ENCODE measurements around the gene NSUN5. TPM values are rescaled to one million over a fixed set of nuclear protein-coding genes. Genes with fewer than 3 reads are reported as not detected.
"Not testable (repeated sequence)": the region's sequence is repeated elsewhere in the genome, so short reads cannot be mapped to it uniquely, and the experiment has no call there.

The NSUN5 gene
- total RNA-seq, 1 donor from 2014 or later: 9.4 TPM

DNA sequence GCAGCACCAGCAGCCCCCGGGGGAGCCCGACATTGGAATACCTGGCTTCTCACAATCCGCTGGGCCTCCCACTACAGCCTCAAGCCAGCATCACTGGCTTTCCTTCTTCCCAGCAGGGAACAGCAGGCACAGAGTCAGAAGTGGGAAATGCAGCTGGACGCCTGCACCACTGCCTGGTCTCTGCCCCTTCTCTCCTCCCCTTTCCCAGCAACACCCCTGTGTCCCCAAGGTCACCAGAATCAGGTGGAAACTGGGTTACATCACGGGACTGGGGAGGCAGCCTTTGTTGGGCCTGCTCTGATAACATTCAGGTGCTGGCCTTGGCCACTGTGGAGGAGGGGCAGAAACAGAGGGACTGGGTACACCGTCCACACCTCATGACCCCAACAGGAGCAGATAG, 16.8 kb upstream of the NSUN5 start:
- DNase-seq: not testable (repeated sequence)

DNA sequence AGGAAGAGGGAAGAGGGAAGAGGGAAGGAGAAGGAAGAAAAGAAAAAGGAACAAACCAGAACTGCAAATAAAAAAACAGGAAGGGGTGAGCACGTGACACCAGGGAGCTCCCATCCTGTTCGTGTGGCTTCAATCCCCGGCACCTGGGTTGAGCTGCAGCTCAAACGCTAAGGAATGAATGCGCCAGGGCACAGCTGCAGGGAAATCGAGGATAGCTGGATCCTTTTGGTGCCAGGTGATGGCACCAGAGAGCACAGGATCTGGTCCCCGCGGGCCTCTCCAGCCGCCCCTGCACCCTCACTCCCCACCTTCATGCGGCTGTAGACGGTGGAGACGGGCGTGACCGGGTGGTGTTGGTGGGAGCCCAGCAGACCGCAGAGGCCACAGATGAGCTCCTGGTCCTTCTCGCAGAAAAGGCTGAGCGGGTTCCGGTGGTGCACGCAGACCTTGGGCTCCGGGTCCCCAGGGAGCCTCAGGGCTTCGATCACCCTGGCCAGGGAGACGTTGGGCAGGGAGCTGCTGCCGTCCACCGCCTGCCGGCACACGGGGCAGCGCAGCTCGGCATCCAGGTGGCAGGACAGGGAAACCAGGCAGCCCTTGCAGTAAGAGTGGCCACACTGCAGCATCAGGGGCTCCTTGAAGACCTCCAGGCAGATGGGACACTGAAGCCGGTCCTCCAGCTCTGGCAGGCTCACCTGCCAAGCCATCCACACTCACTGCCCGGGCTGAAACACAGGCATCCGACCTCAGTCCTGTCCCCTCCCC, 15.6 kb upstream of the NSUN5 start:
- DNase-seq: peak; percentile 11

DNA sequence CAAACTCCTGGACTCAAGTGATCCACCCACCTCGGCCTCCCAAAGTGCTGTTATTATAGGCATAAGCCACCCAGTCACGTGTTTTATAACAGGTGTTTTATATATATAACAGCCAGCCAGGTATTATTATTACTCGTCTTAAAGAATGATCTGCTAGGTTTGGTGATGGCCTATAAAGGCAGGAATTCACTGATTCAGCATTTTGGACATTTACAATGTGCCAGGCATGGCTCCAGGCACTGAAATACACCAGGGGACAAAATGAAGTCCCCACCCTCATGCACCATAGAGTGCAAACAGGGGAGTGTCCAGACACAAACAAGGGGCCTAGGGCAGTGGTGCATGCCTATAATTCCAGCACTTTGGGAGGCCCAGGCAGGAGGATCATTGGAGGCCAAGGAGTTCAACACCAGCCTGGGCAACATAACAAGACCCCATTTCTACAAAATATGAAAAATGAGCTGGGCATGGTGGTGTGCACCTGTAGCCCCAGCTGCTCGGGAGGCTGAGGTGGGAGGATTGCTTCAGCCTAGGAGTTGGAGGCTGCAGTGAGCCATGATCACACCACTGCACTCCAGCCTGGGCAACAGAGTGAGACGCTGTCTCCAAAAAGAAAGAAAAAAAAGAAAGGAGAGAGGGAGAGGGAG, 14.9 kb upstream of the NSUN5 start:
- DNase-seq: not testable (repeated sequence)

DNA sequence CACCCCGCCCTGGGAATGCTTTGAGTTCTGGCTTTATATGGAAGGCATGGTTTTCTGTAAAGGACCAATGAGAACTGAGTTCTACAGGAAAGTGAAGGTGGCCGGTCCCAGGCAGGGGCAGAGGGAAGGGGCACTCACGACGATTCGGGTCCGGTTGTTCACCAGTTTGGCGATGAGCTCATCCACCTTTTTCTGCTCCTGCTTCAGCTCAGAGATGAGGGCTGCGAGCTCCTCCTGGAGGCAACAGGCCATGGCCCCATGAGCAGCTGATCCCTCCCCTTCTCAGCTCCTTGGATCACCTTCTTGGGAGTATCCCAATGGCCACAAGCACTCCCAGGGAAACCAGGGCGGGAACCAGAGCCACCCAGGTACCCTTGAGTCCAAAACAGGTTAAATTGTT, 11.4 kb upstream of the NSUN5 start:
- not testable (repeated sequence) for DNase-seq

DNA sequence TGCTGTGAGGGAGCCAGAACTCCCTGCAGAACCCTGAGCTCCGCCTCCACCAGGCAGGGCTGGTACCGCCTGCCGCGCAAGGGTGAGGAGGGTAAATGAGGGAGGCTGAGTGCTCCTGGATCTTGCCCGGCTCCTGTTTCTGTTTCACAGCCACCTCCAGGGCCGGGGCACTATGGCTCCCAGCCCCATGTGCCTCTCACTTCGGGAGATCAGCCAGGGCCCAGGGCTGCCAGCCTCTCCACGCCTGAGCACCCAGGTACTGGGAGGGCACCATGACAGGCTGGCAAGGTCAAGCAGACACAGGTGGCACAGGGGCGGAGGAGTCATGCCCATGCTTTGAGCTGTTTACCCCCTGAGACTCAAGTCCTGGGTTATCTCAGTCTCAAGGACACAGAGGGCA, 10.9 kb upstream of the NSUN5 start:
- DNase-seq: not testable (repeated sequence)

GRCh38 chr7:73318656-73319204, 10.1 kb upstream of the NSUN5 start:
- not testable (repeated sequence) for DNase-seq

- no peak for DNase-seq
Measured at GRCh38 chr7:73316521-73316920, 7.9 kb upstream of the NSUN5 start.

DNA sequence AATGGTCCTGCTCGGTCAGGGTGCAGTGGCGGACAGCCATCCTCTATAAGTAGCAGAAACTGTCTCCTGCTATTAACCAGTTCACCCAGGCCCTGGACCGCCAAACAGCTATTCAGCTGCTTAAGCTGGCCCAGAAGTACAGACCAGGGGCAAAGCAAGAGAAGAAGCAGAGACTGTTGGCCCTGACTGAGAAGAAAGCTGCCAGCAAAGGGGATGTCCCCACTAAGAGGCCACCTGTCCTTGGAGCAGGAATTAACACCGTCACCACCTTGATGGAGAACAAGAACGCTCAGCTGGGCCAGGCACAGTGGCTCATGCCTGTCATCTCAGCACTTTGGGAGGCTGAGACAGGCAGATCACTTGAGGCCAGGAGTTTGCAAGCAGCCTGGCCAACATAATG, 5.6 kb upstream of the NSUN5 start:
- no peak for DNase-seq

- no peak for DNase-seq
Measured at GRCh38 chr7:73313521-73313906, 4.9 kb upstream of the NSUN5 start.

DNA sequence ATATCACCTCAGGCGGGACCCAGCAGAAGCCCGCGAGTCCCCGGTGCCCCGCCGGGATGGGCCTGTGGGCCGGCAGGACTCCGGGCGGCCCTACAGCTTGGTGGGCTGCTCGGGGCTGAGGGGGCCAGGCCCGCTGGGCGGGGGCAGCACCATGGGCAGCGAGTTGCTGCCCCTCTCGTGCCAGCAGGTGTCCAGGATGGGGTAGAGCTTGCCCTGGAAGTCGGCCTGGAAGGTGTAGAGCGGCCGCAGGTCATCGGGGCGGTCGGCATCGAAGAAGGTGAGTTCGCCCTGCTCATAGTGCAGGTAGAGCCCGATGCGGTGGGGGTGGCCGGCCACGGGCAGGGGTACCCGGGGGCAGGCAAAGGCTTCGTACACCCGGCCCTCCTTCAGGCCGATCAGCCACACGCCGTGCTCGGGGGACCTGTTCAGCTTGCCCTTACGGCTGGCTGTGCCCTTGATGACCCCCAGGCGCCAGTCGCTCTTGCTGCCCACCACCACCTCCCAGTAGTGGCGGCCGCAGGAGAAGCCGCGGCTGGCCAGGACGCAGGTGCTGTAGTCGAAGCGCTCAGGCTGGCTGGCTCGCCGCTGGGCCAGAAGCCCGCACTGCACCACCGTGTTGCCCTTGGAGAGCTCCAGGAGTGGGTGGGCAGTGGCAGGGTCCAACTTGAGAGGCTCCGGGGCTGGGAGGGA, 4.3 kb upstream of the NSUN5 start:
- no peak for DNase-seq

DNA sequence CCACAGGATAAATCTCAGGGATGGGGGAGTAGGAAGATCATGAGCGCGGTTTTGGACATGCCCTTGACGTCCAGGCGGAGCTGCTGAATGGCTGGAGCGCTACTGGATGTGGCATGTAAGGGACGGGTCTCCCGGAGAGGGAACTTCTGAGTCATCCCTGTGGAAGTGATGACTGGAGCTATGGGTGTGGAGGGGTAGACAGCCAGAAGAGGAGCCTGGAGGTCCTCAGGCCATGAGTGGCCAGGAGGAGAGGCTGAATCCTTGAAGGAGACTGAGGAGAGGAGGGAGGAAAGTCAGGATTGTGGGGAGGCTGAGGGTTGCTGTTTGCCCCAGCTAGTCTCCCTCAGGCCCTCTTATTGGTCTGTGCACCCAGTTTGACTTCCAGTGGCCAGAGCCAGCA, 2.8 kb upstream of the NSUN5 start:
- DNase-seq: not testable (repeated sequence)

GRCh38 chr7:73308074-73308664, 457 bp downstream of the NSUN5 start:
- no peak for DNase-seq

DNA sequence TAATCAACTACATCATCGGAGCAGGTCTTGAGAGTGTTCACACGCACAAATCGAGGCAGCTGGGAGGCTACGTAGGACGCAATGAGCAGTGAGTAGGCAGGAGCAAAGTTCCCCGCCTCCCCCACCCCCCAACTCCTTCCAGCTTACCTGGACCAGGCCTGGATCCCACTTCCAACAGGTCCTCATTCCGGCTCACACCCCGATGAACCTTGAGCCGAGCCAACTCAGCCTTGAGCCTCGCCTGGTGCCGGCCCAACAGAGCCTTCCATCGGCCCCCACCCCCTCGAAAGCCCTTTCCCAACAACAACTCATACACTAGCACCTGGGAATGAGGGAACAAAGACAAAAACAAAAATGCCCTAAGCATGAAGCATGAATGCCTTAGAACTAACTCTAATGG, 1.2 kb downstream of the NSUN5 start:
- no peak for DNase-seq

GRCh38 chr7:73304612-73305387, 3.8 kb downstream of the NSUN5 start:
- DNase-seq: not testable (repeated sequence)

GRCh38 chr7:73304071-73304470, 4.6 kb downstream of the NSUN5 start:
- DNase-seq: no peak

DNA sequence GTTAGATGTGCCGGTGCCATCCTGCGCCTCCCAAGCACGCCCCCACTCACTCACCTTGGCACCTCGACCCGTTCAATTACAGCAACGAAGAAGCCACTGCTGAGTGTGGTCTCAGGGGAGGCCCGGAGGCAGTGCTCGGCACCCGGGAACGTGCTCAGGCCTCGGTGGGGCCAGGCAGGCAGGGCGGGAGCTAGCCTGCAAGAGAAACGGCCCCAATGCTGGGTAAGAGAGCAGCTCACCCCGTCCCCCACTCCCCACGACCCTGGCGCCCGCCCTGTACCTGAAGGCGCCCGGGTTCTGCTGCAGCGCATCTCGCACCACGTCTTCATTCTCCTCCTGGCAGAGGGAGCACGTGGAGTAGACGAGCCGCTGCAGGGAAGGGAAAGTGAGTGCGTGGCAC, 5.1 kb downstream of the NSUN5 start:
- no peak for DNase-seq

- not testable (repeated sequence) for DNase-seq
Measured at GRCh38 chr7:73302846-73303245, 5.8 kb downstream of the NSUN5 start.

DNA sequence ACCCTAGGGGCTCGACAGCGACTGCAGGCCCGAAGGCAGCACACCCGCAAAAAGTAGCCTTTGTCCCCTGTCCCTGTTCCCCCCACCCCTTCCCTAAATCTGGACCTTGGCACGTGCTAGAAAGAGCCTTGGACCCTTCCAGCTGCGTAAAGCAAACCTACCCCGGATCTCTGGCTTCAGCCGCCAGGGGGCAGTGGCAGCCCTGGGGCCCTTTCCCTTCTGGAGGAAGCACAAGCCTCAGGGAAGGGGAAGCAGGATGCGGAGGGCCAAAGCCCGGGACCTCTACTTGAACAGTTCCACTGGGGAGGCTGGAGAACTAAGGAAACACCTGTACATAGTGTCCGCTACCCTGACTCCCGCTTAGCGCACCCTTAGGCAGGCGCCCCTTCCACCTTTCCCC, 7.5 kb downstream of the NSUN5 start:
- not testable (repeated sequence) for DNase-seq

GRCh38 chr7:73299812-73300211, 8.8 kb downstream of the NSUN5 start:
- not testable (repeated sequence) for DNase-seq

DNA sequence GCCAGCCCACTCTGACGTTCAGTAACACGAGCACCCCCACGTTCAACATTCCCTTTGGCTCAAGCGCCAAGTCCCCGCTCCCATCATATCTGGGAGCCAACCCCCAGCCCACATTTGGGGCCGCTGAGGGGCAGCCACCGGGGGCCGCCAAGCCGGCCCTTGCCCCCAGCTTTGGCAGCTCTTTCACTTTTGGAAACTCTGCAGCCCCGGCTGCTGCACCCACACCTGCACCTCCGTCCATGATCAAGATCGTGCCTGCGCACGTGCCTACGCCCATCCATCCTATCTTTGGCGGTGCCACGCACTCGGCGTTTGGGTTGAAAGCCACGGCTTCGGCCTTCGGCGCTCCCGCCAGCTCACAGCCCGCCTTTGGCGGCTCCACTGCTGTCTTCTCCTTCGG, 10.9 kb downstream of the NSUN5 start:
- DNase-seq: not testable (repeated sequence)

GRCh38 chr7:73297235-73297634, 11.4 kb downstream of the NSUN5 start:
- not testable (repeated sequence) for DNase-seq

- not testable (repeated sequence) for DNase-seq
Measured at GRCh38 chr7:73277210-73277609, 31.4 kb downstream of the NSUN5 start.
